ENCODE results near the gene RAB12. TPM values are rescaled to one million over a fixed set of nuclear protein-coding genes. Genes with fewer than 3 reads are reported as not detected.

The RAB12 gene
- polyA plus RNA-seq, 1 donor from 2014 or later, result 0.10 TPM

- peak overlapping the region; percentile 87 to 97 (median 96) for H3K4me3 Mint-ChIP-seq
- H3K36me3 Mint-ChIP-seq, result no peaks in the 10 kb centered on the region
- H3K4me1 Mint-ChIP-seq, result peaks cover 36 to 57% (median 52%) of the 10 kb centered on the region in 3 donors
- no peaks in the 10 kb centered on the region for H3K9me3 Mint-ChIP-seq
- H3K27me3 Mint-ChIP-seq, result peaks cover 3% of the 10 kb centered on the region
- peak overlapping the region; percentile 79 to 95 (median 91) for H3K27ac Mint-ChIP-seq
These were observed 5.3 kb upstream of the RAB12 start for GRCh38 chr18:8603663-8604520.

- peaks cover 3% of the 10 kb centered on the region for H3K27me3 Mint-ChIP-seq
- no peaks in the 10 kb centered on the region for H3K36me3 Mint-ChIP-seq
- H3K27ac Mint-ChIP-seq, result peak overlapping the region in 2 of 3 donors; percentile 51 to 61
- H3K4me1 Mint-ChIP-seq, result peaks cover 41 to 64% (median 54%) of the 10 kb centered on the region in 3 donors
- H3K4me3 Mint-ChIP-seq, result peak overlapping the region; percentile 4 to 82 (median 50)
- H3K9me3 Mint-ChIP-seq, result no peaks in the 10 kb centered on the region
These were observed 3.3 kb upstream of the RAB12 start for GRCh38 chr18:8605974-8606373.

GRCh38 chr18:8607776-8608742 is 1.2 kb upstream of the RAB12 start:
- peaks cover 3% of the 10 kb centered on the region for H3K27me3 Mint-ChIP-seq
- H3K4me3 Mint-ChIP-seq, result peak overlapping the region; percentile 88 to 100 (median 96)
- no peaks in the 10 kb centered on the region for H3K36me3 Mint-ChIP-seq
- peak overlapping the region; percentile 97 to 98 (median 97) for H3K27ac Mint-ChIP-seq
- H3K4me1 Mint-ChIP-seq, result peaks cover 38 to 59% (median 53%) of the 10 kb centered on the region in 3 donors
- H3K9me3 Mint-ChIP-seq, result no peaks in the 10 kb centered on the region

- H3K27me3 Mint-ChIP-seq, result peaks cover 3% of the 10 kb centered on the region
- H3K36me3 Mint-ChIP-seq, result peaks cover 1% of the 10 kb centered on the region
- H3K4me3 Mint-ChIP-seq, result peak overlapping the region; percentile 85 to 98 (median 94)
- no peaks in the 10 kb centered on the region for H3K9me3 Mint-ChIP-seq
- peak overlapping the region; percentile 67 to 95 (median 89) for H3K27ac Mint-ChIP-seq
- peaks cover 45 to 60% (median 58%) of the 10 kb centered on the region in 3 donors for H3K4me1 Mint-ChIP-seq
These were observed 622 bp downstream of the RAB12 start for GRCh38 chr18:8609659-8610458.

- Mint-ChIP-seq H3K9me3 (no peaks in the 10 kb centered on the region), H3K27me3 (peaks cover 3% of the 10 kb centered on the region), H3K36me3 (peaks cover 2% of the 10 kb centered on the region), H3K27ac (peak overlapping the region; percentile 69 to 95 (median 89)), H3K4me1 (peaks cover 46 to 63% (median 60%) of the 10 kb centered on the region in 3 donors), H3K4me3 (peak overlapping the region; percentile 85 to 98 (median 94))
These were observed 1.2 kb downstream of the RAB12 start for GRCh38 chr18:8610459-8610851.

- peak overlapping the region; percentile 44 to 98 (median 94) for H3K4me3 Mint-ChIP-seq
- peaks cover 46 to 65% (median 55%) of the 10 kb centered on the region in 3 donors for H3K4me1 Mint-ChIP-seq
- H3K36me3 Mint-ChIP-seq, result peaks cover 2% of the 10 kb centered on the region
- H3K27me3 Mint-ChIP-seq, result no peaks in the 10 kb centered on the region
- peak overlapping the region in 2 of 3 donors; percentile 68 to 95 for H3K27ac Mint-ChIP-seq
- no peaks in the 10 kb centered on the region for H3K9me3 Mint-ChIP-seq
These were observed 2.8 kb downstream of the RAB12 start for GRCh38 chr18:8611916-8612576.

GRCh38 chr18:8614875-8615274 is 5.6 kb downstream of the RAB12 start:
- H3K4me1 Mint-ChIP-seq, result peaks cover 60 to 68% (median 60%) of the 10 kb centered on the region in 3 donors
- H3K9me3 Mint-ChIP-seq, result no peaks in the 10 kb centered on the region
- no peak overlapping the region for H3K4me3 Mint-ChIP-seq
- peak overlapping the region in 2 of 3 donors; percentile 4 to 50 for H3K27ac Mint-ChIP-seq
- H3K27me3 Mint-ChIP-seq, result no peaks in the 10 kb centered on the region
- H3K36me3 Mint-ChIP-seq, result peaks cover 6% of the 10 kb centered on the region

GRCh38 chr18:8615397-8616027 is 6.3 kb downstream of the RAB12 start:
- Mint-ChIP-seq H3K27ac (no peak overlapping the region), H3K27me3 (no peaks in the 10 kb centered on the region), H3K36me3 (peaks cover 6% of the 10 kb centered on the region), H3K4me1 (peaks cover 58 to 69% (median 58%) of the 10 kb centered on the region in 3 donors), H3K4me3 (no peak overlapping the region), H3K9me3 (no peaks in the 10 kb centered on the region)

- H3K27ac Mint-ChIP-seq, result no peak overlapping the region
These were observed 6.8 kb downstream of the RAB12 start for GRCh38 chr18:8616028-8616401.

GRCh38 chr18:8617907-8618306 is 8.7 kb downstream of the RAB12 start:
- peaks cover 13% of the 10 kb centered on the region for H3K36me3 Mint-ChIP-seq
- H3K4me3 Mint-ChIP-seq, result peak overlapping the region in 2 of 4 donors; percentile 20 to 65

More at GRCh38 chr18:8616028-8616401, 6.8 kb downstream of the RAB12 start:
- no peak overlapping the region for H3K4me3 Mint-ChIP-seq
- no peaks in the 10 kb centered on the region for H3K27me3 Mint-ChIP-seq
- H3K9me3 Mint-ChIP-seq, result no peaks in the 10 kb centered on the region
- H3K36me3 Mint-ChIP-seq, result peaks cover 6% of the 10 kb centered on the region
- peaks cover 58 to 70% (median 59%) of the 10 kb centered on the region in 3 donors for H3K4me1 Mint-ChIP-seq

GRCh38 chr18:8619041-8619440 is 9.8 kb downstream of the RAB12 start:
- peak overlapping the region in 1 of 3 donors; percentile 45 for H3K27ac Mint-ChIP-seq
- H3K27me3 Mint-ChIP-seq, result no peaks in the 10 kb centered on the region
- H3K4me1 Mint-ChIP-seq, result peaks cover 55 to 69% (median 57%) of the 10 kb centered on the region in 3 donors
- H3K36me3 Mint-ChIP-seq, result peaks cover 15% of the 10 kb centered on the region
- peaks cover 0 to 4% (median 0%) of the 10 kb centered on the region in 3 donors for H3K9me3 Mint-ChIP-seq
- H3K4me3 Mint-ChIP-seq, result no peak overlapping the region

More at GRCh38 chr18:8617907-8618306, 8.7 kb downstream of the RAB12 start:
- Mint-ChIP-seq H3K27ac (no peak overlapping the region), H3K4me1 (peaks cover 50 to 68% (median 57%) of the 10 kb centered on the region in 3 donors), H3K9me3 (peaks cover 0 to 4% (median 0%) of the 10 kb centered on the region in 3 donors), H3K27me3 (no peaks in the 10 kb centered on the region)

- H3K4me1 Mint-ChIP-seq, result peaks cover 50 to 68% (median 56%) of the 10 kb centered on the region in 3 donors
- peaks cover 13% of the 10 kb centered on the region for H3K36me3 Mint-ChIP-seq
- H3K27ac Mint-ChIP-seq, result peak overlapping the region; percentile 6 to 45 (median 13)
- H3K4me3 Mint-ChIP-seq, result peak overlapping the region in 3 of 4 donors; percentile 52 to 73 (median 66)
- H3K27me3 Mint-ChIP-seq, result no peaks in the 10 kb centered on the region
- H3K9me3 Mint-ChIP-seq, result peaks cover 0 to 4% (median 0%) of the 10 kb centered on the region in 3 donors
These were observed 10.8 kb downstream of the RAB12 start for GRCh38 chr18:8619835-8620577.
